CMK (cell line): Measurements from ENCODE around the gene TFAP2B.

Experiments
- DNase-seq: peaks from one replicate; pipeline ENCODE4 v3.0.0-alpha.2; 2010; ENCODE audit warnings: low read depth

The TFAP2B gene

GRCh38 chr6:50848989-50849795 is 30.5 kb downstream of the TFAP2B start:
- no peak for DNase-seq

DNA sequence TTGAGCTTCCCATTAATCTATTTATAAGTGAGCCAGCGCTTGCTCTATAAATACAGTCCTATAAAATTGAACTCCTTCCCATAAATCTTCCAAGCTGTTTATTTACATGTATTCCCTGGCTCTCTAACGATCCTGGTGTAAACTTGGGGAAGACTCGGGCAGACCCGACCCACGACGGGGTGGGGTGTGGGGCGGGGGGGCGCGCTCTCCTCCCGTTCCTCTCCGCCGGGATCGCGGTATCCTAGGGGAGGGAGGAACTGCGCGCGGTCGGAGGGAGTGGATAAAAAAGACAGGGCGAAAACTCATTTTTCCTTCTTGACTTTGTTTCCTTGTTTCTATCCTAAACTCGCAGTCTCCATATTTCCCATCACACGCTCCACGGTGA is 31.1 kb downstream of the TFAP2B start:
- DNase-seq: no peak

GRCh38 chr6:50850223-50851048 is 31.8 kb downstream of the TFAP2B start:
- no peak for DNase-seq

GRCh38 chr6:50851049-50851845 is 32.6 kb downstream of the TFAP2B start:
- DNase-seq: no peak

DNA sequence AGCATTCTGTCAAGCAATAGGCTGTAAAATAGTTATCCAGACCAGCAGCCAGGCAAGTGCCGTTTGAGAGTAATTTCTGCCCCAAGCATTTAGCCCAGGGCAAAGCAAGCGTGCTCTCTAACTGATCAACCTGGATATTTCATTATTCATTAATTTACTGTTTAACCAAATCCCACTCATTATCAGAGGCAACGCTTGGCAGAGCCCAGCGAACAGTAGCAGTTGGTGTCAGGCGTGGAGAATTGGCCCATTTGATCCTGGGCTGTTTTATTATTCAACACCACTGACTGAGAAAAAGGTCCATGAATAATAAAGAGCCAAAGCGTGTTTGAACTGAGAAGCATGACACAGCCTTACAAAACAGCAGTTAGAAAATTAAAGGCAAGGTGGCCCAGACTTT is 35.3 kb downstream of the TFAP2B start:
- no peak for DNase-seq

DNA sequence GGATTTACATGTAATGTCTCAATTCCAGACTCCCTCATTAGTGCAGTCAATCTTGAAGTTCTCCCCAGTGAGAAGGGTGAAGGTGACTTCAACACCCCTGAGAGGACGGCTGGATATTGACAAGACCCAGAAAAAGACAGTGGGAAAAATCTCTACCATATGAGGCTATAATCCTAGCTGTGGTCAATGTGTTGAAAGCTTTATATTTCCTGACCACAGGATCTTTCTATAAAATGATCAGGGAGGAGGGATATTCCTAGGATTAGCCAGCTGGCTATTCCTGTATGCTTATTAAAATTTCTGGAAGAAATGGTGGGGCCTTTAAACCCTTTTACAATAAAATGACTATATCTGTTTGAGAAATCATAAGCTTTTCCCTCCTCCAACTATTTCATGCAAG is 43.0 kb downstream of the TFAP2B start:
- DNase-seq: no peak

DNA sequence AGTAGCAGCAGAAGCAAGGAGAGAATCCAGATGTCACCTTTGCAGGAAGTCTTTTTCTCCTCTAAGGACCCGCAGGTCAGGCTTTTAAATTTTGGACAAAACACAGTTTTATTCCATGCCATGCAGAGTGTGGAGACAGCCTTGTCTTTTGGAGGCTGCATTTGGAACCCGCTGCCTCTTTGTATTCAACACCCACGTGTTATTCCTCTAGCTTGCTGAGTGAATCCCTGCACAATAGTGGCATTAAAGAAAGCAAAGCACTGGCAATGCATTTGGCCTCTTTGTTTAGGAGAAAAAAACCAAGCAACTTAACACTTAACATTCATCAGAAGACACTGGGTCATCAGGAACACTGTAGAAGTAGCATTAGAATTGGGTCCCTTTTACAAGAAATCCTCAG is 43.5 kb downstream of the TFAP2B start:
- no peak for DNase-seq

DNA sequence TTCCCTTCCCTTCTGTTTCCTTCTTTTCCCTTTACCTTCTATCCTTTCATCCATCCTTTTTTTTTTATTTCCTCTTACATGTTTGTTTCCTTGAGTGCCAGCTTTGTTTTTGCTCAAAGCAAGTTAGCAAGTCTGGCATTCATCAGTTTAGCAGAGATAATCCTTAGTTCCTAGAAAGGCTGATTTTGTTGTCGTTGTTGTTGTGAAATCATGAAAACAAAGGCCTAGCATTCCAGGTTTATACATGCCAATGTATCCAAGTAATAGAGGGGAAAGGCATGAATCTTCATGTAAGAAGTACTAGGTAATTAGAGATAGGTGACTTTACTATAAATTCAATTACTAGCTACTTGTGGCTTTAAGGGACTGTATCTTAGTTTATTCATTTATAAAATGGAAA is 45.9 kb downstream of the TFAP2B start:
- DNase-seq: no peak

- DNase-seq: no peak
Measured at GRCh38 chr6:50868466-50868865, 49.8 kb downstream of the TFAP2B start.

- no peak for DNase-seq
Measured at GRCh38 chr6:50873167-50873566, 54.5 kb downstream of the TFAP2B start.

DNA sequence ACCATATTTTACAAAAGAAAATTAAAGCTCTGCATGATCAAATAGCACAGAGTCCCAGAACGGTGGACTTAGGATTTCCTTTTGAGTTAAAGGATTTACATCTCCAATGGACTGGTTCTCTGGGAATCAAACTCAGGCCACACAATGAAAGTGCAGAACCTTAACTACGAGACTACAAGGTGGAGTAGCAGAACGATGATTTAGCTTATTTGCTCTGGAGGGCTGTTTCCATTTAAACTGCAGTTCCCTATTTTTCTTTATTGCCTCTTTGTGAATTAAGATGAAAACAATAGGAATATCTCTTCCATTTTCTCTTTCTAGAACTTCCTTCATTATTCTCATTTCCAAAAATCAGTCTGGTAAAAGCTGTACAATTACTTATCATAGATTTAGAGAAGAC is 65.7 kb downstream of the TFAP2B start:
- DNase-seq: no peak

GRCh38 chr6:50887112-50887511 is 68.4 kb downstream of the TFAP2B start:
- no peak for DNase-seq

- DNase-seq: no peak
Measured at GRCh38 chr6:50889497-50889896, 70.8 kb downstream of the TFAP2B start.

DNA sequence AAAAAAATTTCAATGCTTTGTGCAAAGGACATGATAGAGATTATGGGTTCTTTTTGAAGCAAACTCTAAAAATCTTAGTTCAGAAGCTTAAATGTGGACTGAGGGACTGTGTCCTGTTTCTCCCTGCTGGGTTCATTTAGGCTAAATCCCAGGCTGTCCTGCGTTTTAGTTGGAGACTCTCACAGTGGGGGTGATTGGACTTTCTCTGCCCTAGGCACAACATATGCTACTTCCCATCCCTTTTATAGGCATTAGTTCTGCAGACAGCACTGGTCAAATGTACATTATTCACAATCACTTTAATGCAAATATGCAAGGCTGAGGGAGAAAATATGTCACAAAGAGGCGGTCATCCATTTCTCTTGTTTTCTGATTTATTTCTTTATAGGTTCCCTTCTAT is 71.3 kb downstream of the TFAP2B start:
- no peak for DNase-seq

GRCh38 chr6:50890579-50890978 is 71.9 kb downstream of the TFAP2B start:
- DNase-seq: no peak

DNA sequence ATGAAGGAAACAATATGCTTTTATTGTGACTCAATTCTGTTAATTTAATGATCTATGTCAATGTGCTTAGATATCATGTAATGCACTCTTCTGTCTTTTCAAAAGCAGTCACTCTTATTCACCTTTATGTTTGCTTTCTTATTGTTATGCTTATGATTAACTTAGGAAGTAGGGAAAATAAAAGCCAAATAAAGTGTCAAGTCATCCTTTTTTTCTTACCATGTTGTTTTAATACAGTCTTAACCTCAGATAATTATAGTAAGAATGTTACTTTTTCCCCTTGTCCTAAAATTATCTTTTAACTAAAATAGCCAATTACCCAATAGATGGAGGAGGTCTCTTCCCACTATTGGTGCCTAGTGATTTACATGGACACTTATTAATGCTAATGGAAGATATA is 72.6 kb downstream of the TFAP2B start:
- DNase-seq: no peak
